Astrocyte of the cerebellum (primary cell): ENCODE results near the gene INS.

Experiments
- DNase-seq: peaks from one replicate; pipeline ENCODE4 v3.0.0-alpha.2; 2011; ENCODE audit warnings: low read depth
- H3K4me3 ChIP-seq: 2 replicates; pipeline ENCODE4 v1.5.1; 2011; ENCODE audit warnings: mild to moderate bottlenecking, low read depth, low read length, moderate library complexity
- CTCF ChIP-seq: IDR thresholded peaks from 2 replicates; pipeline ENCODE4 v1.5.1; 2012; ENCODE audit warnings: low read length, low read depth, moderate library complexity, mild to moderate bottlenecking; ENCODE audit errors: missing control alignments
- in situ Hi-C: cut with HindIII; loops from 2 replicates; pipeline ENCODE4 v1.10.0; 2017; ENCODE audit warnings: low sequenced_read_pairs

Gene INS

GRCh38 chr11:2163428-2163978, 2.5 kb upstream of the INS start:
- in situ Hi-C loops, result no loop called here
- TF ChIP-seq CTCF, result no peak
- no peak for DNase-seq

GRCh38 chr11:2159536-2160413, 1.2 kb downstream of the INS start:
- H3K4me3 ChIP-seq, result no peak overlapping the region
- TF ChIP-seq CTCF, result no peak
- in situ Hi-C loops, result no loop called here
- no peak for DNase-seq

More at GRCh38 chr11:2163428-2163978, 2.5 kb upstream of the INS start:
- H3K4me3 ChIP-seq, result no peak overlapping the region

GRCh38 chr11:2158966-2159365, 2.0 kb downstream of the INS start:
- no peak overlapping the region for H3K4me3 ChIP-seq
- TF ChIP-seq CTCF, result no peak
- in situ Hi-C loops, result no loop called here
- no peak for DNase-seq

- DNase-seq, result no peak
- in situ Hi-C loops, result no loop called here
- no peak for TF ChIP-seq CTCF
- H3K4me3 ChIP-seq, result no peak overlapping the region
Observed at GRCh38 chr11:2158296-2158737, 2.7 kb downstream of the INS start.

- no peak for TF ChIP-seq CTCF
- H3K4me3 ChIP-seq, result no peak overlapping the region
- DNase-seq, result no peak
- in situ Hi-C loops, result no loop called here
Observed at GRCh38 chr11:2157294-2158040, 3.5 kb downstream of the INS start.

GRCh38 chr11:2156416-2157182, 4.4 kb downstream of the INS start:
- in situ Hi-C loops, result no loop called here
- peak; percentile 27 for DNase-seq
- no peak overlapping the region for H3K4me3 ChIP-seq
- TF ChIP-seq CTCF, result peak; percentile 81
